Measurements from ENCODE around the gene UNC80.
A peak's percentile ranks its signal among the peaks of the same experiment; 100 is the strongest.

Gene UNC80

GRCh38 chr2:209918251-209918650 lies 146.6 kb downstream of the UNC80 start:
- no peak for DNase-seq

- no peak for DNase-seq
These were observed 150.5 kb downstream of the UNC80 start for GRCh38 chr2:209922116-209922515.

- DNase-seq = no peak
These were observed 157.7 kb downstream of the UNC80 start for GRCh38 chr2:209929369-209929768.

- peak; percentile 30 for DNase-seq
These were observed 162.2 kb downstream of the UNC80 start for GRCh38 chr2:209933499-209934483.

- no peak for DNase-seq
These were observed 164.6 kb downstream of the UNC80 start for GRCh38 chr2:209936106-209936666.

GRCh38 chr2:209937893-209938292 lies 166.3 kb downstream of the UNC80 start:
- DNase-seq = no peak

- no peak for DNase-seq
These were observed 167.3 kb downstream of the UNC80 start for GRCh38 chr2:209938906-209939305.

- DNase-seq = no peak
These were observed 169.3 kb downstream of the UNC80 start for GRCh38 chr2:209940936-209941335.

GRCh38 chr2:209942426-209942825 lies 170.8 kb downstream of the UNC80 start:
- DNase-seq = no peak

GRCh38 chr2:209942936-209943605 lies 171.4 kb downstream of the UNC80 start:
- DNase-seq = no peak

- no peak for DNase-seq
These were observed 172.1 kb downstream of the UNC80 start for GRCh38 chr2:209943776-209944175.

- no peak for DNase-seq
These were observed 174.9 kb downstream of the UNC80 start for GRCh38 chr2:209946539-209946938.

- DNase-seq = no peak
These were observed 184.6 kb downstream of the UNC80 start for GRCh38 chr2:209956271-209956670.

- DNase-seq = no peak
These were observed 186.4 kb downstream of the UNC80 start for GRCh38 chr2:209958016-209958415.

- DNase-seq = no peak
These were observed 188.4 kb downstream of the UNC80 start for GRCh38 chr2:209960045-209960444.

GRCh38 chr2:209960676-209961630 lies 189.3 kb downstream of the UNC80 start:
- DNase-seq = peak; percentile 7

GRCh38 chr2:209965723-209966122 lies 194.1 kb downstream of the UNC80 start:
- no peak for DNase-seq

GRCh38 chr2:209969692-209970091 lies 198.1 kb downstream of the UNC80 start:
- no peak for DNase-seq

- DNase-seq = no peak
These were observed 198.6 kb downstream of the UNC80 start for GRCh38 chr2:209970271-209970670.

GRCh38 chr2:209970711-209971110 lies 199.1 kb downstream of the UNC80 start:
- no peak for DNase-seq

GRCh38 chr2:209973328-209973727 lies 201.7 kb downstream of the UNC80 start:
- no peak for DNase-seq

GRCh38 chr2:209974576-209974975 lies 202.9 kb downstream of the UNC80 start:
- DNase-seq = no peak
